IPS DF 19.7 (cell line): Measurements from ENCODE around the gene MAP2K5.

Experiments used
- DNase-seq: peaks from one replicate; pipeline ENCODE4 v3.0.0-alpha.2; 2013; ENCODE audit warnings: low read depth, low spot score

Gene MAP2K5

GRCh38 chr15:67542420-67543347, at the start of gene MAP2K5:
Gene MAP2K5 (plus strand): TSS chr15:67542703. CDS start chr15:67543336, 633 bp downstream.
- no peak for DNase-seq

DNA sequence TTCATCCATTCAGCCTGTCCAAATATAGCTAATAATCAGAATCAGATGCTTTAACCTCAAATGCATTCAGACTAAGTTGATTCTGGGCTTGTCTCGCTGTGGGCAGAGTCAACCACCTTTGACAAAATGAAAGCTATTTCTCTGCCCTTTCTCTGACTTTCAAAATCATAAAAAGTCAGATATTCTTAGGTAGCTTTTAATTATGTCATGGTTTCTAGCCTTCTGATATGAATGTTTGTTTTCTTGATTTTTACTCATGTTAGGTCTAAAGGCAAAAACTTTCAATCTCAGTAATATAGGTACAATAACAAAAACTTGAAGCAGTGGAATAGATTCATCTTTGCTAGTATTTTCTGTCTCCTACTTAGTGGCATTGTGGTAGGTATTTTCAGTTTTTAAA, 46.9 kb upstream of the MAP2K5 start:
- DNase-seq, result no peak

GRCh38 chr15:67501177-67501835, 41.2 kb upstream of the MAP2K5 start:
- DNase-seq, result no peak

DNA sequence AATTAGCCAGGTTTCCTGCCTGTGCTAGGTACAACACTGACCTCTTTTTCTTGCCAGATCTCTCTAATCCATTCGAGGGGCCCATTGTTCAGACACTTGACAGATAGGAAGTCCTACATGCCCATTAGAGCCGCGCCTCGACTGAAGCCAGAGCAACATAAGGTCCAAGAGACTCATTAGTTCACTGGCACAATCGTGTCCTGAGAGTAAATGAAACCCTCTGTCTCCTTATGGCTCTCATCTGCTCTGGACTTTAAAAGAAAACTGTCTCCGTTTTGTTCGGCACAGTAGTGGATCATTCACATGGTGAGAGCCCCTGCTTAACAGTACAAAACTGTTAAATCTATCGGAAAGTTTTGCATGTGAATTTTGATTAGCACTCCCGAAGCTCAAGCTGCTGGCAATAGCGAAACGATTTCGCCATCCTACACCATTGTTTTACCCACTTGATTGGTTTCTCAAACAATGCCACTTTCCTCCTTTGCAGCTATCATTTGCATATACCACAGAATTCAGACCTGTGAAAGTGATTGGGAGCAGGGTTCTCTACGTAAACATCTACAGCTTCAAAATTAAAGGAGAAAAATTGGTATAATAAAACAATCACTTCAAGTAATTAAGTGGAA, 40.6 kb upstream of the MAP2K5 start:
- DNase-seq, result no peak

GRCh38 chr15:67504056-67504455, 38.4 kb upstream of the MAP2K5 start:
- no peak for DNase-seq

DNA sequence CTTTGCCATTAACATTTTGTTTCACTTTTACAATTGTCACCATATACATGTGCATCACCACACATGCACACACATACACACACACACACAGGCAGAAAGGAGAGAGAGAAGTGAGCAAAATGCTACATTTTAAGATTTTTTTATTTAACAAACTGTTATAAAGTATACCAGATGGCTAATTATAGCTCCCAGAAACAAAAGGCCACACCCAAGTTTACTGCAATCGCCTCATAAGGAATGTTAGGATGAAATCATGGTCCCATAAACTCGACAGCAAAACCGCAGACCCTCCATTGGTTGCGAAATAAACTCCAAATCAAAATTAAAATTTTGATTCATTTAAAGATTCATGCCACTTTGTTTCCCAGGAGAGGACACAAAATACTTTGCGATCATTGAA, 37.7 kb upstream of the MAP2K5 start:
- DNase-seq, result no peak

GRCh38 chr15:67505675-67506572, 36.6 kb upstream of the MAP2K5 start:
- no peak for DNase-seq

DNA sequence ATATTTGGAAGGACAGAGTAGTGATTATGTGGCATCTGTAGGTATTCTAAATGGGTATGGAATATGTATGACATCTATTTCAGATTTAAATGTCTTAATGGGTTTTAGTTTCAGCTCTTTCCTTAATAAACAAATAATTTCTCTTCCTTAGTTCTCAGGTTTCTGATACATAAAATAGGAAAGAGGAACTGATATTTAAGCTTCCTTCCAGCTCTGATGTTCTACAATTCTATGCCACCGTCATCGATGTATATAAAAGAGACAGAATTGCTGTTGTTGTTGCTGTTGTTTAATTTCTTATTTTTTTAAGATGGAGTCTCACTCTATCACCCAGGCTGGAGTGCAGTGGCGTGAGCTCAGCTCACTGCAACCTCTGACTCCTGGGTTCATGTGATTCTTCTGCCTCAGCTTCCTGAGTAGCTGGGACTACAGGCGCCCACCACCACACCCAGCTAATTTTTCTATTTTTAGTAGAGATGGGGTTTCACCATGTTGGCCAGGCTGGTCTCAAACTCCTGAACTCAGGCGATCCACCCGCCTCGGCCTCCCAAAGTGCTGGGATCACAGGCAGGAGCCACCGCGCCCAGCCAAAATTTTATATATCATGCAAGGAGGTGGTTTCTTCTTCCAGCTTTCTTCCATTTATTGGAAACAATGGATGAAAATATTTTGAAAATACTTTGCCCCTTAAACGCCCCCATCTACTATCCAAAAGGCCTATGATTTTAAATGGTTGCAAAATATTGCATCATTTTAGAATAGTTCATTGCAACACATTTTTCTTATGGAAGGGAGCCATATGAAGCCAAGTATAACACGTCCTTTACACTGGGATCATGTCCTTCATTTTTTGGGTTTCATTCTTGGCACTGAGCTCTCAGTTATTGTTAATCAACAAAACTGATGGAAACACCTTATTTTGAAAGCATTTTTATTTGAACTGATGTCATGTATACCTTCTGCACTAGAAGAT, 35.4 kb upstream of the MAP2K5 start:
- no peak for DNase-seq

DNA sequence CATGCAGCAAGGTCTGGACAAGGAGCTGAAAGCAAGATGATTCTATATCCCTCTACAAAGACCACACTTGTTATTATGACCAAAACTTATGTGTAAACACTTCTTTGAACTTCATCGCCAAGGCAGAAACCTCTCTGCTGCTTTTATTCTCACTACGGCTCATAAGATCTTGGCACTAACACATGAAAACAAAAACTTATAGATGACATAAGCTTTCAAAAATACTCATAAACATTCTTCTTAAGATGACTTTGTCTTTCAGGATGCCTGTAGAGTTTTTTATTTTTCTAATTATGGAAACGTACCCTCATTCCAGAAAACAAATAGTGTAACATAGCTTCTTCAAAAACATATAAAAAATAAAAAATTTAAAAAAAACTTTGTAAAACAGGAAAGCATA, 34.1 kb upstream of the MAP2K5 start:
- no peak for DNase-seq

DNA sequence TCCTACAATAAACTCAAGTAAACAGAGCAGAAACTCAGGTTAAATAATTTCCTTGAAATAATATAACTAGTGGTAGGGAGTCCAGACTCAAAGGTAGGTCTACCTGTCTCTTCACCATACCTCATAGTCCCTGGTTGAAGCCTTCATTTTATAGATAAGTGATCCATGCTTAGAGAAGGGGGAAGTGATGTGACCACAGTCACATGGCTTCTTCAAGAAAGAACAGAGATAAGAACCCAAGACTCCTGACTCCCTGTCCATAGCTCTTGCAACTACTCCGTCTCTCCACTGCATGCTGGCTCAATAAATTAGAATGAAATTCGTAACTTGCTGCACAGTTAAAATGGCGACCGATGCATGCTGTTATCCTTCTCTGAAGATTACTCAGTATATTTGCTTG, 32.6 kb upstream of the MAP2K5 start:
- no peak for DNase-seq

DNA sequence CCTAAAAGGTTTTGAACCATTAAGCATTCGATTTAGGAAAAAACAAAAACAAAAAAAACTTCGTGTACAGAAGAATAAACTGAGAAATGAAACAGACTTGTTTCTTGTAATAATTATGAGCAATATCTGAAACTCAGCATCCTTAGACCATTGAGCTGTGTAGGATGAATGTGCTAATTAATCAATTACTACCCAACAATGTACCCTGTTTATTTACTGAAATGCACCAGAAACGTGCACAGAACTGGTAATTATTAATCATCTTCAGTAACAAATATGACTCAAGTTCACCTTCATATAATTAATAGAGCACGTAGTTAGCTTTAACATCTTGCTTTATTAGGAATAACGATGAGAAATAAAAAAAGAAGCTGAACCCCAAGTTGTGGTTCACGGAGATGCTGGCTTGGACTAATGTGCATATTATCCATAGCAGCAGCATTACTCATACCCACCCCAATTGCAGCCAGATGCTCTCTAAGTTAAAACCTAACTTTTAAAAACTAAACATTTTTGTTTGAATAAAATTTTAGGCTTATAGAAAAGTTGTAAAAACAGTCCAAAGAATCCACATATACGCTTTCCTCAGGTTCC, 31.8 kb upstream of the MAP2K5 start:
- no peak for DNase-seq

GRCh38 chr15:67511606-67512005, 30.9 kb upstream of the MAP2K5 start:
- no peak for DNase-seq

DNA sequence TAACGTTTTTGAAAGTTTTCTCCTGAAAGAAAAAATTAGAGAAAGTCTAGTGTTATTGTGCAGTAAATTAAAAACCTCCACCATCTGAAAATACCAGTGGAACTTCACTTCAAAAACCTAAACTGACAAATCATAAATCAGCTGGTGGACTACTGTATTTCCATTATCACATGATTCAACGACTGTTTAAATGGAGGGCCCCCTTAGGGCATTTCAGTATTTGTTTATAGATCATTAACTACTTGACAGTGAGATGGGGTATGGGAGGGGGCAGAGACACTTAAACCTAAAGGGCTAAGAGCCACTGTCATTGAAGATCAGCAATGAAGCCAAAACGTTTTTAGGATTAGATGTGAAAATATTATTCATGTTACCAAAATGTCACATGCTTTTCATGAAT, 30.4 kb upstream of the MAP2K5 start:
- DNase-seq, result no peak

GRCh38 chr15:67512933-67513714, 29.4 kb upstream of the MAP2K5 start:
- DNase-seq, result no peak

DNA sequence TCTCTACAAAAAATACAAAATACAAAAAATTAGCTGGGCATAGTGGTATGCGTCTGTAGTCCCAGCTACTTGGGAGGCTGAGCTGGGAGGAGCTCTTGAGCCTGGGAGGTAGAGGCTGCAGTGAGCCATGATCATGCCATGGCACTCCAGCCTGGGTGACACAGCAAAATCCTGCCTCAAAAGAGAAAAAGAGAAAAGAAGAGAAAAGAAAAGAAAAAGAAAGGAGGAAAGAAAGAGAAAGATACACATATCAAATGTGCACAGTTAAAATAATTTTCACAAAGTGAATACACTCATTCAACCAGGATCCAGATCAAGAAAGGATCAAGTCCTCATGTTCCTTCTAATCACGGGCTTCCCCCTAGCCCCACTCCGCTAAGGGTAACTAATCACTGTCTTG, 27.4 kb upstream of the MAP2K5 start:
- no peak for DNase-seq

DNA sequence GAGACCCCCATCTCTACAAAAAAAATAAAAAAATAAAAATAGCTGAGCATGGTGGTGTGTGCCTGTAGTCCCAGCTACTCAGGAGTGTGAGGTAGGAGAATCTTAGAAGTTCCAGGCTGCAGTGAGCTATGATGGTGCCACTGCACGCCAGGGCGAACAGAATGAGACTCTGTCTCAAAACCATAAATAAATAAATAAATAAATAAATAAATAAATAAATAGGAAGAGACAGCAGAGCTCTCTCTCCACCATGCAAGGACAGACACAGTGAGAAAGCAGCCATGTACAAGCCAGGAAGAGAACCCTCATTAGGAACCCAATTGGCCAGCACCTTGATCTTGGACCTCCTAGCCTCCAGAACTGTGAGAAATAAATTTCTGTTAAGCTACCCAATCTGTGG, 26.9 kb upstream of the MAP2K5 start:
- no peak for DNase-seq

DNA sequence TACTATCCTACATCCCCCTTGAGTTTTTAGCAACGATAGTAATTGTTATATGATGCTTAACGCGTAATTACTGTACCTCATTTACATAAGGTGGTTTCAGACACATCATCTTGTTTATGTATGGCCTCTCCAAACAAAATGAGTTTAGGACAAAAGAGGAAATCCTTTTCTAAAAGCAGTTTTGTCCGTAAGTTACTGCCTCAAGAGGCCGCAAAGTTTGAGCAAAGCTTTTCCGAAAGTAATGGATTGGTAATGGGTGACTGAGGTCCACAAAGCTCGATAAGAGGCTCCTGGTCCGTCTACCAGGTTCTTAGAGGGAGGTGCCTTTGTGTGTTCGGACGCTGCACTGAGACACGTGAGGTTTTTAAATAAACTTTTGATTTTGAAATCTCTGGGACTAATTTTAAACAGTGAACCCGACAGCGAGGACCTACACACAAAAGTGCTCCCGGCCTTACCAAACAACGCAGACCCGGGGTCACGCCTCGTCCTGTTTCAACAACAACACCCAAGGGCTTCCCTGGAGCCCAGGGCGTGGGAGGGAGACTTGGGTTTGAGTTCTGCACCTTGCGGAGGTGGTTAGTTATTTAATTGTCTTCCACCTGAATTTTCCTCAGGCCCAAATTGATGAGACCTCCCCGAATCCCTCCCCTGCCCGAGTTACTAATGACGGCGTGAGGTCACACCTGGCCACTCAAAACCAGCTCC, 22.0 kb upstream of the MAP2K5 start:
- DNase-seq, result no peak

DNA sequence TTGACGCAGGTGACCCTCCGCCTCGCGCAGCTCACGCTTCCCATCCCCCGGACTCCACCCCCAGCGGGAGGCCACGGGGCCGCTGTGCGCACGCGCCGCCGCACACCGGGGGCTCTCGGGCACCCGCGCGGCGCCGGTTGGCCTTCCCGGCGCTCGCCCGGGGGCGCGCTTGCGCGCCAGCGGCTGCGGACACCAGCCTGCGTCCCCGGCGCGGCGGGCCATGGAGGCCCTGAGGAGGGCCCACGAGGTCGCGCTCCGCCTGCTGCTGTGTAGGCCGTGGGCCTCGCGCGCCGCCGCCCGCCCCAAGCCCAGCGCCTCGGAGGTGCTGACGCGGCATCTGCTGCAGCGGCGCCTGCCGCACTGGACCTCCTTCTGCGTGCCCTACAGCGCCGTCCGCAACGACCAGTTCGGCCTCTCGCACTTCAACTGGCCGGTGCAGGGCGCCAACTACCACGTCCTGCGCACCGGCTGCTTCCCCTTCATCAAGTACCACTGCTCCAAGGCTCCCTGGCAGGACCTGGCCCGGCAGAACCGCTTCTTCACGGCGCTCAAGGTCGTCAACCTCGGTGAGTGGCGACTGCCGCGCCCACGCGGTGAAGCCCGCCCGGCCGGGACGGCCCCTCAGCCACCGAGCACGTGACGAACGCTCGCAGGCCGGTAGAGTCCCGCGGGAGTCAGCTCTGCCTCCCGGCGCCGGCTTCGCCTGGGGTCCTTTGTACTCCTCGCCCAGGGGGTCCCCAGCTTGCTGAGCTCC, 21.3 kb upstream of the MAP2K5 start, which contains the start of gene C15orf61:
TSS of gene C15orf61 (plus strand) at position 103 of the 754 bp plus-strand sequence. CDS start at position 221, 118 bp downstream.
- DNase-seq, result no peak
